Mesenchymal stem cell (in vitro differentiated cells and primary cell): Measurements from ENCODE around the gene SLC4A7.

Experiments
- DNase-seq: peaks from one replicate; pipeline ENCODE4 v3.0.0-alpha.2; 2013
- H2AFZ ChIP-seq: one replicate; pipeline ENCODE4 v1.6.1; 2013; ENCODE audit warnings: low read depth, mild to moderate bottlenecking, control low read depth, inconsistent platforms, low read length, moderate library complexity
- H2AK5ac ChIP-seq: 2 replicates; pipeline ENCODE4 v1.6.1; 2013; ENCODE audit warnings: low read length, moderate library complexity, mild to moderate bottlenecking, inconsistent platforms; ENCODE audit not compliant: severe bottlenecking
- H2BK120ac ChIP-seq: one replicate; pipeline ENCODE4 v1.6.1; 2013; ENCODE audit warnings: low read depth, mild to moderate bottlenecking, inconsistent platforms, low read length, moderate library complexity
- H2BK12ac ChIP-seq, 2 experiments: one replicate each; pipeline ENCODE4 v1.6.1; 2013; ENCODE audit warnings: inconsistent platforms in 2 of 2, low read length in 2 of 2, mild to moderate bottlenecking in 2 of 2, moderate library complexity in 2 of 2, control low read depth in 1 of 2
- H2BK15ac ChIP-seq: one replicate; pipeline ENCODE4 v1.6.1; 2013; ENCODE audit warnings: mild to moderate bottlenecking, low read depth, inconsistent platforms; ENCODE audit not compliant: poor library complexity, severe bottlenecking
- H2BK5ac ChIP-seq: 2 replicates; pipeline ENCODE4 v1.6.1; 2013; ENCODE audit warnings: low read depth, mild to moderate bottlenecking, low read length, control low read depth, inconsistent platforms; ENCODE audit not compliant: poor library complexity, severe bottlenecking
- H3K14ac ChIP-seq, 2 experiments: one replicate each; pipeline ENCODE4 v1.6.1; 2013; ENCODE audit warnings: inconsistent platforms in 2 of 2, low read length in 2 of 2, control low read depth in 1 of 2, mild to moderate bottlenecking in 1 of 2, moderate library complexity in 1 of 2
- H3K18ac ChIP-seq, 2 experiments: one replicate each; pipeline ENCODE4 v1.6.1; 2013; ENCODE audit warnings: inconsistent platforms in 2 of 2, low read length in 2 of 2, control low read depth in 1 of 2, low read depth in 1 of 2, mild to moderate bottlenecking in 1 of 2
- H3K23ac ChIP-seq, 2 experiments: one replicate each; pipeline ENCODE4 v1.6.1; 2013; ENCODE audit warnings: inconsistent platforms in 2 of 2, low read length in 2 of 2, mild to moderate bottlenecking in 2 of 2, moderate library complexity in 2 of 2, control low read depth in 1 of 2
- H3K27ac ChIP-seq: 2 replicates; pipeline ENCODE4 v1.5.1; 2013; ENCODE audit warnings: mild to moderate bottlenecking, moderate library complexity, low read length, control low read depth, inconsistent platforms; ENCODE audit not compliant: poor library complexity, severe bottlenecking
- H3K27me3 ChIP-seq, 2 experiments: 2 replicates each; pipeline versions ENCODE4 v1.6.1 to v1.7.0; 2013; ENCODE audit warnings: low read length in 2 of 2, mild to moderate bottlenecking in 2 of 2, moderate library complexity in 2 of 2, control low read depth in 1 of 2, inconsistent platforms in 1 of 2; ENCODE audit not compliant: control insufficient read depth in 1 of 2, insufficient read depth in 1 of 2
- H3K36me3 ChIP-seq, 2 experiments: 2 replicates each; pipeline versions ENCODE4 v1.6.1 to v1.7.0; 2013; ENCODE audit warnings: low read length in 2 of 2, control low read depth in 1 of 2, inconsistent platforms in 1 of 2, low read depth in 1 of 2, mild to moderate bottlenecking in 1 of 2; ENCODE audit not compliant: insufficient read depth in 2 of 2, control insufficient read depth in 1 of 2
- H3K4ac ChIP-seq, 2 experiments: one replicate each; pipeline ENCODE4 v1.6.1; 2013; ENCODE audit warnings: inconsistent platforms in 2 of 2, low read length in 2 of 2, mild to moderate bottlenecking in 2 of 2, moderate library complexity in 2 of 2, control low read depth in 1 of 2, low read depth in 1 of 2
- H3K4me1 ChIP-seq: 2 replicates; pipeline ENCODE4 v1.6.1; 2013; ENCODE audit warnings: low read depth, low read length, control low read depth; ENCODE audit not compliant: control insufficient read depth, insufficient read depth
- H3K4me2 ChIP-seq: 2 replicates; pipeline ENCODE4 v1.6.1; 2013; ENCODE audit warnings: low read length, mild to moderate bottlenecking, inconsistent platforms; ENCODE audit not compliant: poor library complexity, severe bottlenecking
- H3K4me3 ChIP-seq, 2 experiments: 2 replicates each; pipeline versions ENCODE4 v1.5.1 to v1.7.0; 2013; ENCODE audit warnings: low read length in 2 of 2, mild to moderate bottlenecking in 2 of 2, control low read depth in 1 of 2, low read depth in 1 of 2; ENCODE audit not compliant: insufficient read depth in 1 of 2
- H3K79me1 ChIP-seq: replicated peaks from 2 replicates; pipeline ENCODE4 v1.6.1; 2013; ENCODE audit warnings: mild to moderate bottlenecking, control low read depth, low read length, inconsistent platforms; ENCODE audit not compliant: poor library complexity, severe bottlenecking
- H3K9ac ChIP-seq: 2 replicates; pipeline ENCODE4 v1.7.0; 2013; ENCODE audit warnings: mild to moderate bottlenecking, low read length, moderate library complexity
- H3K9me3 ChIP-seq: 2 replicates; pipeline ENCODE4 v1.7.0; 2013; ENCODE audit warnings: mild to moderate bottlenecking, low read length; ENCODE audit not compliant: control insufficient read depth
- H4K8ac ChIP-seq: one replicate; pipeline ENCODE4 v1.6.1; 2013; ENCODE audit warnings: inconsistent platforms, mild to moderate bottlenecking, low read length, moderate library complexity
- H4K91ac ChIP-seq: one replicate; pipeline ENCODE4 v1.6.1; 2013; ENCODE audit warnings: mild to moderate bottlenecking, low read length, inconsistent platforms
- WGBS: methylation state at CpG from one replicate; pipeline ENCODE4 v1.1.7; 2013; ENCODE audit warnings: mixed read lengths; 5-methylcytosine and 5-hydroxymethylcytosine counted together

Gene SLC4A7

DNA sequence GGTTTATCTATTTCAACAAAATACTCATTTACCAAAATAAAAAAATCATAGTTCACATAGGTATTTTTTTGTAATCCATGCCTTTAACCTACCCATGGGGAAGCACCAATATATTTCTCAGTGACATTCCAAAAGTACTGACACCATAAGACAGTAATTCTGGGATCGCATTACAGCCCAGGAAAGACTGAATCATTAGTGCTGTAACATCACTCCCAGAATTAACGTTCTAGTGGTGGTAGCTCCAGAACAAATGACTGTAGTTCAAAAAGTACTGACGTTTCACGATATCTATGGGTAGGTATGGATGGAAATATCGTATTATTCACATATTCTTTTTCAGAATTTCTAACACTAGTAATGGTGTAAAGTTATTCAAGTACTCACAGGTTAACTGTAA lies 60.7 kb downstream of the SLC4A7 start:
- peaks cover 4% of the 10 kb centered on the region for H3K4me1 ChIP-seq
- peak; percentile 46 for DNase-seq
- no peak overlapping the region for H4K8ac ChIP-seq
- H3K4me2 ChIP-seq: no peak overlapping the region
- H3K27ac ChIP-seq: peak overlapping the region; percentile 1
- no peak overlapping the region for H2AK5ac ChIP-seq
- no peak overlapping the region for H2BK120ac ChIP-seq
- H3K27me3 ChIP-seq: no peaks in the 10 kb centered on the region
- no peak overlapping the region for H4K91ac ChIP-seq
- no peak overlapping the region for H3K4ac ChIP-seq
- H3K9ac ChIP-seq: peak overlapping the region; percentile 35
- H3K14ac ChIP-seq: no peak overlapping the region
- peaks cover 11 to 92% of the 10 kb centered on the region in 2 experiments for H3K36me3 ChIP-seq
- no peak overlapping the region for H3K18ac ChIP-seq
- H2AFZ ChIP-seq: no peak overlapping the region
- no peak overlapping the region for H2BK5ac ChIP-seq
- no peak overlapping the region for H3K4me3 ChIP-seq
- WGBS: no CpG with 5 or more reads among the region's 5 CpGs
- no peak overlapping the region for H2BK15ac ChIP-seq
- H3K79me1 ChIP-seq: peaks cover 13% of the 10 kb centered on the region
- H2BK12ac ChIP-seq: no peak overlapping the region
- H3K9me3 ChIP-seq: no peaks in the 10 kb centered on the region
- H3K23ac ChIP-seq: no peak overlapping the region

DNA sequence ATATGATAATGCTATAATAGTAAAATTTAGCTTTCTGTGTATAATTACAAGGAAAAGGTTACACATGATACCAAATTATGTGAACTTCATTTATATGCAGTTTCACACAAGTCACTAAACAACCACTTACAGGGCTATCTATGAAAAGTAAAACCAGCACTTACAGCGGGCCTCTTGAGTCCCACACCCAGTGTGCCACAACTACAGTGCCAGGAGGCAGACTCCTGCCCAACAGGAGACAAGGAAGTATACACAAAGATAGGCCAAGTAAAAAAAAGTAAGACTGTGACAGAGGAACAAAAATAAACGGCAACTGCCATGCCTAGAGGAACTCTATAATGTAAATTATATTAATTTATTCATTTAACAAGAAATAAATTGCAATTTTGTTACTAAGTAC lies 61.6 kb downstream of the SLC4A7 start:
- no peak overlapping the region for H3K4ac ChIP-seq
- H4K91ac ChIP-seq: no peak overlapping the region
- no peak overlapping the region for H4K8ac ChIP-seq
- no peak overlapping the region for H2BK120ac ChIP-seq
- H3K18ac ChIP-seq: no peak overlapping the region
- no peak overlapping the region for H2AK5ac ChIP-seq
- DNase-seq: no peak
- H3K27ac ChIP-seq: no peak overlapping the region
- peak overlapping the region; percentile 35 for H3K9ac ChIP-seq
- no peak overlapping the region for H2BK12ac ChIP-seq
- H3K36me3 ChIP-seq: peaks cover 11 to 92% of the 10 kb centered on the region in 2 experiments
- H3K4me2 ChIP-seq: no peak overlapping the region
- H3K14ac ChIP-seq: no peak overlapping the region
- peaks cover 4% of the 10 kb centered on the region for H3K4me1 ChIP-seq
- 67% methylated on average over 1 of the region's 2 CpGs for WGBS
- no peak overlapping the region for H2BK5ac ChIP-seq
- H3K27me3 ChIP-seq: no peaks in the 10 kb centered on the region
- H3K9me3 ChIP-seq: no peaks in the 10 kb centered on the region
- H2AFZ ChIP-seq: no peak overlapping the region
- H3K23ac ChIP-seq: no peak overlapping the region
- peaks cover 13% of the 10 kb centered on the region for H3K79me1 ChIP-seq
- H2BK15ac ChIP-seq: no peak overlapping the region
- no peak overlapping the region for H3K4me3 ChIP-seq

DNA sequence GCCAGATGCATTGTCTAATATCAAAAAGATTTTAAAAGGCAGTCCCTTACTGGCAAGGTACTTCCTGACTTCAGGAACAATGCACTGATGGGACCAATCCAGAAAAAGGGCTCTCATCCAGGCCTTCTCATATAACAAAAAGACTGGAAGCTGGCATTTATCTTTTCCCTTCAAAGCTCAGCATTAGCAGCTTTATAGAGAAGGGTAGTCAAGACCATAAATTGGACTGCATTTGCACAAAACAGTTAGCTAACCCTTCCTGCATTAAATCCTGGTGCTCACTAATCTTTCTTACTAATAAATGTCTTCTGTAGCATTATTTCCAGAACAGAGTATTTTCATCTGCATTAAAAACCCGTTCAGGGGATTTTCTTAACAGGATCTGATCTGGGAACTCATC lies 69.0 kb downstream of the SLC4A7 start:
- Histone ChIP-seq H3K4me3 (no peak overlapping the region), H3K23ac (no peak overlapping the region), H3K18ac (no peak overlapping the region), H2AK5ac (no peak overlapping the region), H2AFZ (no peak overlapping the region), H3K36me3 (peaks cover 7 to 98% of the 10 kb centered on the region in 2 experiments), H3K79me1 (peaks cover 5% of the 10 kb centered on the region), H2BK5ac (no peak overlapping the region), H3K27me3 (no peaks in the 10 kb centered on the region), H2BK15ac (no peak overlapping the region), H3K4ac (no peak overlapping the region), H3K14ac (no peak overlapping the region), H2BK12ac (no peak overlapping the region), H3K9me3 (no peaks in the 10 kb centered on the region), H3K9ac (no peak overlapping the region), H4K8ac (no peak overlapping the region), H3K4me1 (no peaks in the 10 kb centered on the region), H3K4me2 (no peak overlapping the region), H2BK120ac (no peak overlapping the region), H3K27ac (no peak overlapping the region), H4K91ac (no peak overlapping the region)
- WGBS: 98% methylated on average over 1 of the region's 1 CpG
- no peak for DNase-seq

DNA sequence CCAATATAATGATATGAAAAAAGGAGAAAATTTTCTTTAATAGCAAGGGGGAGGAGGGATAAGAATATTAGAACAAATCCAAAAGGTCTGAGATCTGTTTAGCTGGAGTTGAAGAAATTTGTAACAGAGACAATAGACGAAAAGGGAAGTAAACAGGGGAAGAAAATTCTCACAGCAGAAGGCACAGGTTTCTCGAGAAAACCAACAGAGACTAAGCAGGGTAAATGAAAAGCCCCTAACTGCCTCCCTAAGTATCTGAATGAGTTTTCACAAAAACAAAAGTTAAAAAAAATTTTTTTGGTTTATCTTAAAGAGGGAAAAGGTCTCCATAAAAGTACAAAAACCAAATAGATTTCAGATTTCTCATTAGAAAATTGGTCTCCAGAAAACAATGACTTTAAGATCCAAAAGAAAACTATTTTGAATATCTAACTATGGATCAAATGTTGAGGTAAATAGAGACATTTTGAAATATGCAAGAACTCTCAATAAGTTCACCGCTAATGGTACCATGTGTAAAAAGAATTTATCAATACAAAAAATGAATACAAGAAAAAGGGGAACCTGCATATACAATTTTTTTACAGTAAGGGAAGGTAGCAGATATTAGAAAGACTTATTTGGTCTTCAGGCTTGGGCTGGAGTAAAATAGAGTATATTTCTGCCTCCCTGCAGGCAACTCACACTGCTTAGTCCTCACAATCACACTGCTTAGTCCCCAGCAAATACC lies 91.1 kb downstream of the SLC4A7 start:
- Histone ChIP-seq H3K18ac (no peak overlapping the region), H3K27ac (no peak overlapping the region)

More for the DNA sequence above, 91.1 kb downstream of the SLC4A7 start:
- DNase-seq: no peak
- Histone ChIP-seq H4K8ac (no peak overlapping the region), H3K23ac (no peak overlapping the region), H2BK120ac (no peak overlapping the region), H4K91ac (no peak overlapping the region), H3K79me1 (peaks cover 8% of the 10 kb centered on the region), H2BK5ac (no peak overlapping the region), H2AK5ac (no peak overlapping the region), H2AFZ (no peak overlapping the region), H3K9me3 (no peaks in the 10 kb centered on the region), H3K9ac (no peak overlapping the region), H2BK15ac (no peak overlapping the region), H3K4me3 (no peak overlapping the region), H3K4me1 (no peaks in the 10 kb centered on the region), H2BK12ac (no peak overlapping the region), H3K14ac (no peak overlapping the region), H3K4me2 (no peak overlapping the region), H3K36me3 (peaks cover 10 to 97% of the 10 kb centered on the region in 2 experiments), H3K27me3 (no peaks in the 10 kb centered on the region), H3K4ac (no peak overlapping the region)
- 100% methylated on average over 1 of the region's 3 CpGs for WGBS
